GM12878 (cell line): ENCODE measurements around the gene SLC5A10. TPM values are rescaled to one million over a fixed set of nuclear protein-coding genes. Genes with fewer than 3 reads are reported as not detected.

Experiments used
- ATAC-seq: fragments of 200-7000 bp; cut with Tn5 transposase; 3 replicates; pipeline ENCODE4 v1.9.1; 2020; ENCODE audit warnings: mild to moderate bottlenecking, moderate library complexity
- BruUV-seq: library from RNA; stranded (reverse); fragments of 400-500 nt; replicated peaks from 2 replicates; lab custom pipeline; 2021; lab: Mats Ljungman, UMichigan
- CTCF ChIA-PET: fragments of 300-600 bp; sonication (Branson Sonifier 250); formaldehyde crosslinking; extraction: SDS; loops from one replicate; lab custom pipeline; 2021; ENCODE audit warnings: inconsistent platforms; lab: Yijun Ruan, JAX
- POLR2A ChIA-PET: fragments of 350-600 bp; formaldehyde crosslinking; extraction: SDS; loops from one replicate; lab custom pipeline; 2021; ENCODE audit warnings: inconsistent platforms; lab: Charles Lee
- RAD21 ChIA-PET: fragments of 300-600 bp; sonication (Branson Sonifier 250); formaldehyde crosslinking; loops from one replicate; lab custom pipeline; 2023; ENCODE audit warnings: antibody characterized with exemption; ENCODE audit not compliant: unreplicated experiment; lab: Charles Lee
- SMC1A ChIA-PET: fragments of 300-600 bp; sonication (Branson Sonifier 250); formaldehyde crosslinking; loops from one replicate; lab custom pipeline; 2023; ENCODE audit not compliant: unreplicated experiment, uncharacterized antibody; lab: Charles Lee
- DNase-seq: peaks from one replicate; pipeline ENCODE4 v3.0.0-alpha.2; 2011; ENCODE audit warnings: low read depth, low spot score
- FAIRE-seq: peaks from 3 replicates; lab custom pipeline; 2011; peaks lifted over from hg19 to GRCh38; lab: Jason Lieb, UNC
- H2AFZ ChIP-seq: 2 replicates; pipeline ENCODE4 v1.6.0; 2011; ENCODE audit warnings: low read depth, low read length, control low read depth; ENCODE audit not compliant: control insufficient read depth
- H3K27ac ChIP-seq: 2 replicates; pipeline ENCODE4 v1.5.1; 2011; ENCODE audit warnings: control low read depth; ENCODE audit not compliant: control insufficient read depth, insufficient read depth
- H3K27me3 ChIP-seq, 2 experiments: replicated peaks in 1 of 2; 2 replicates each; pipeline versions ENCODE4 v1.6.0 to v1.6.1; 2011; ENCODE audit warnings: low read length in 1 of 2; ENCODE audit not compliant: control insufficient read depth in 2 of 2, insufficient read depth in 2 of 2
- H3K36me3 ChIP-seq, 2 experiments: 2 replicates each; pipeline ENCODE4 v1.5.1; 2011; ENCODE audit warnings: low read length in 1 of 2; ENCODE audit not compliant: control insufficient read depth in 2 of 2, insufficient read depth in 2 of 2
- H3K4me1 ChIP-seq: 2 replicates; pipeline ENCODE4 v1.6.1; 2011; ENCODE audit warnings: mild to moderate bottlenecking, low read length, moderate library complexity, mixed read lengths; ENCODE audit not compliant: control insufficient read depth, insufficient read depth
- H3K4me2 ChIP-seq: 2 replicates; pipeline ENCODE4 v1.6.0; 2011; ENCODE audit warnings: control low read depth; ENCODE audit not compliant: control insufficient read depth, insufficient read depth
- H3K4me3 ChIP-seq: fragments of 200-600 bp; sonication (generic); 2 replicates; pipeline ENCODE4 v1.5.1; 2016
- H3K79me2 ChIP-seq: 2 replicates; pipeline ENCODE4 v1.6.0; 2011; ENCODE audit warnings: low read length; ENCODE audit not compliant: control insufficient read depth, insufficient read depth
- H3K9ac ChIP-seq: 2 replicates; pipeline ENCODE4 v1.8.0; 2011; ENCODE audit warnings: low read length, control low read depth, mixed read lengths; ENCODE audit not compliant: control insufficient read depth, insufficient read depth
- H3K9me3 ChIP-seq: replicated peaks from 3 replicates; pipeline ENCODE4 v1.5.1; 2011; ENCODE audit warnings: mild to moderate bottlenecking, low read length; ENCODE audit not compliant: control insufficient read depth, insufficient read depth
- H4K20me1 ChIP-seq: 2 replicates; pipeline ENCODE4 v1.6.0; 2011; ENCODE audit not compliant: control insufficient read depth, insufficient read depth
- ATF2 ChIP-seq: IDR thresholded peaks from 2 replicates; pipeline ENCODE4 v1.6.1; 2012; ENCODE audit warnings: low read length, inconsistent platforms
- POLR2A ChIP-seq: IDR thresholded peaks from 2 replicates; pipeline ENCODE4 v1.6.1; 2011; ENCODE audit warnings: low read depth, mild to moderate bottlenecking, low read length
- WGBS: methylation state at CpG from one replicate; pipeline ENCODE4 v1.1.6; 2016; ENCODE audit warnings: low lambda C conversion rate; ENCODE audit not compliant: insufficient replicate concordance, insufficient coverage; ENCODE audit errors: missing lambda C conversion rate; 5-methylcytosine and 5-hydroxymethylcytosine counted together
- in situ Hi-C: fragments of 300-500 bp; cut with MboI; formaldehyde crosslinking; loops from 9 replicates; pipeline ENCODE4 v1.14.3; 2018; ENCODE audit warnings: mixed read lengths
- intact Hi-C: fragments of 100-400 bp; cut with micrococcal nuclease; formaldehyde crosslinking; loops from one replicate; pipeline ENCODE4 v1.14.2; 2022; ENCODE audit not compliant: unreplicated experiment
- polyA plus RNA-seq, 11 experiments: library from polyadenylated mRNA; depleted of rRNA in 4 of 11; unstranded in 6 of 11; stranded (reverse) in 5 of 11; fragments of >200 nt; fragmentation: Nextera tagmentation in 4 of 11; fragmentation: Illumina TruSeq in 1 of 11; extraction: Ambion mirVana in 4 of 11; extraction: Trizol in 1 of 11; gene quantifications; 1 replicate in 1 of 11; 2 replicates in 10 of 11; pipeline versions ENCODE4 v1.2.1 to v1.2.3, GENCODE V29; 2011 to 2016; ENCODE audit warnings: inconsistent platforms in 2 of 11, missing spikeins in 2 of 11, low read depth in 1 of 11
- total RNA-seq, 4 experiments: library from RNA; depleted of rRNA in 3 of 4; stranded (reverse); fragments of >200 nt in 3 of 4; fragmentation: Illumina TruSeq in 1 of 4; extraction: Trizol in 1 of 4; gene quantifications; 2 replicates each; pipeline versions ENCODE4 v1.2.1 to v1.2.3, GENCODE V29; 2013 to 2021
- TF ChIP-seq, protein P1 (sequence below): fragments of 450-650 bp; IDR thresholded peaks from 2 replicates; pipeline ENCODE4 v1.6.1; 2017; ENCODE audit warnings: mild to moderate bottlenecking
- TF ChIP-seq, protein P2 (sequence below): fragments of 450-650 bp; formaldehyde crosslinking; IDR thresholded peaks from 2 replicates; pipeline ENCODE4 v1.4.0; 2020; ENCODE audit warnings: mild to moderate bottlenecking, moderate library complexity

The SLC5A10 gene
- total and polyA plus RNA-seq, 10 of the 15 experiments (the other 5 are each of a cell fraction or from before 2014, with no cell fraction given), result under 0.01 to 0.18 (median 0.07) TPM; not detected in 4

GRCh38 chr17:18968345-18968744, 16.4 kb downstream of the SLC5A10 start:
- no peaks in the 10 kb centered on the region for H4K20me1 ChIP-seq
- H3K79me2 ChIP-seq, result no peaks in the 10 kb centered on the region
- no peaks in the 10 kb centered on the region for H3K27me3 ChIP-seq
- H3K27ac ChIP-seq, result no peak overlapping the region
- DNase-seq (no peak), ATAC-seq (no peak), FAIRE-seq (no peak)
- no peaks in the 10 kb centered on the region; the same call in 1 of the 2 replicates for H3K4me1 ChIP-seq
- ChIA-PET RAD21 (no interaction called here), POLR2A (no interaction called here), SMC1A (no interaction called here), CTCF (no interaction called here)
- no peak overlapping the region for H3K4me2 ChIP-seq
- no peaks in the 10 kb centered on the region for H3K9me3 ChIP-seq
- no peak overlapping the region for H3K4me3 ChIP-seq
- BruUV-seq, result no TSS peak
- H3K36me3 ChIP-seq, result peaks cover 5 to 7% of the 10 kb centered on the region in 2 experiments; a peak in 3 of 4 replicates
- no peak overlapping the region for H3K9ac ChIP-seq
- WGBS, result 58% methylated on average over 4 of the region's 4 CpGs
- TF ChIP-seq, protein P1, sequence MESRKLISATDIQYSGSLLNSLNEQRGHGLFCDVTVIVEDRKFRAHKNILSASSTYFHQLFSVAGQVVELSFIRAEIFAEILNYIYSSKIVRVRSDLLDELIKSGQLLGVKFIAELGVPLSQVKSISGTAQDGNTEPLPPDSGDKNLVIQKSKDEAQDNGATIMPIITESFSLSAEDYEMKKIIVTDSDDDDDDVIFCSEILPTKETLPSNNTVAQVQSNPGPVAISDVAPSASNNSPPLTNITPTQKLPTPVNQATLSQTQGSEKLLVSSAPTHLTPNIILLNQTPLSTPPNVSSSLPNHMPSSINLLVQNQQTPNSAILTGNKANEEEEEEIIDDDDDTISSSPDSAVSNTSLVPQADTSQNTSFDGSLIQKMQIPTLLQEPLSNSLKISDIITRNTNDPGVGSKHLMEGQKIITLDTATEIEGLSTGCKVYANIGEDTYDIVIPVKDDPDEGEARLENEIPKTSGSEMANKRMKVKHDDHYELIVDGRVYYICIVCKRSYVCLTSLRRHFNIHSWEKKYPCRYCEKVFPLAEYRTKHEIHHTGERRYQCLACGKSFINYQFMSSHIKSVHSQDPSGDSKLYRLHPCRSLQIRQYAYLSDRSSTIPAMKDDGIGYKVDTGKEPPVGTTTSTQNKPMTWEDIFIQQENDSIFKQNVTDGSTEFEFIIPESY, result no peak
- TF ChIP-seq ATF2 (no peak), POLR2A (peak; percentile 11; the same call in 1 of the 2 replicates)
- TF ChIP-seq, protein P2, sequence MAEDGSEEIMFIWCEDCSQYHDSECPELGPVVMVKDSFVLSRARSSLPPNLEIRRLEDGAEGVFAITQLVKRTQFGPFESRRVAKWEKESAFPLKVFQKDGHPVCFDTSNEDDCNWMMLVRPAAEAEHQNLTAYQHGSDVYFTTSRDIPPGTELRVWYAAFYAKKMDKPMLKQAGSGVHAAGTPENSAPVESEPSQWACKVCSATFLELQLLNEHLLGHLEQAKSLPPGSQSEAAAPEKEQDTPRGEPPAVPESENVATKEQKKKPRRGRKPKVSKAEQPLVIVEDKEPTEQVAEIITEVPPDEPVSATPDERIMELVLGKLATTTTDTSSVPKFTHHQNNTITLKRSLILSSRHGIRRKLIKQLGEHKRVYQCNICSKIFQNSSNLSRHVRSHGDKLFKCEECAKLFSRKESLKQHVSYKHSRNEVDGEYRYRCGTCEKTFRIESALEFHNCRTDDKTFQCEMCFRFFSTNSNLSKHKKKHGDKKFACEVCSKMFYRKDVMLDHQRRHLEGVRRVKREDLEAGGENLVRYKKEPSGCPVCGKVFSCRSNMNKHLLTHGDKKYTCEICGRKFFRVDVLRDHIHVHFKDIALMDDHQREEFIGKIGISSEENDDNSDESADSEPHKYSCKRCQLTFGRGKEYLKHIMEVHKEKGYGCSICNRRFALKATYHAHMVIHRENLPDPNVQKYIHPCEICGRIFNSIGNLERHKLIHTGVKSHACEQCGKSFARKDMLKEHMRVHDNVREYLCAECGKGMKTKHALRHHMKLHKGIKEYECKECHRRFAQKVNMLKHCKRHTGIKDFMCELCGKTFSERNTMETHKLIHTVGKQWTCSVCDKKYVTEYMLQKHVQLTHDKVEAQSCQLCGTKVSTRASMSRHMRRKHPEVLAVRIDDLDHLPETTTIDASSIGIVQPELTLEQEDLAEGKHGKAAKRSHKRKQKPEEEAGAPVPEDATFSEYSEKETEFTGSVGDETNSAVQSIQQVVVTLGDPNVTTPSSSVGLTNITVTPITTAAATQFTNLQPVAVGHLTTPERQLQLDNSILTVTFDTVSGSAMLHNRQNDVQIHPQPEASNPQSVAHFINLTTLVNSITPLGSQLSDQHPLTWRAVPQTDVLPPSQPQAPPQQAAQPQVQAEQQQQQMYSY (CRISPR knock-in tag), result no peak
- in situ Hi-C loops, result no loop called here
- intact Hi-C loops, result no loop called here
- H2AFZ ChIP-seq, result no peak overlapping the region
